HepG2 (cell line): Measurements from ENCODE around the gene VPS37B. TPM values are rescaled to one million over a fixed set of nuclear protein-coding genes. Genes with fewer than 3 reads are reported as not detected.
A peak's percentile ranks its signal among the peaks of the same experiment; 100 is the strongest.

ENCODE experiments used
- ATAC-seq: fragments of 200-7000 bp; cut with Tn5 transposase; 3 replicates; pipeline ENCODE4 v1.9.1; 2020; ENCODE audit warnings: mild to moderate bottlenecking, moderate library complexity
- BruUV-seq: library from RNA; stranded (reverse); fragments of 400-500 nt; replicated peaks from 2 replicates; lab custom pipeline; 2021; lab: Mats Ljungman, UMichigan
- CTCF ChIA-PET: fragments of 300-600 bp; formaldehyde crosslinking; extraction: SDS; loops from one replicate; lab custom pipeline; 2021; ENCODE audit warnings: low total read pairs, inconsistent platforms, low intra/inter-chr PET ratio; lab: Yijun Ruan, JAX
- POLR2A ChIA-PET: fragments of 350-600 bp; sonication (Branson Sonifier 250); formaldehyde crosslinking; loops from one replicate; lab custom pipeline; 2020; ENCODE audit warnings: antibody characterized with exemption, inconsistent platforms; lab: Yijun Ruan, JAX
- DNase-seq: peaks from one replicate; pipeline ENCODE4 v3.0.0-alpha.2; 2015; ENCODE audit warnings: low spot score
- FAIRE-seq: peaks from 3 replicates; lab custom pipeline; 2011; peaks lifted over from hg19 to GRCh38; lab: Jason Lieb, UNC
- H2AFZ ChIP-seq: one replicate; pipeline ENCODE4 v1.6.1; 2011; ENCODE audit warnings: low read length, inconsistent platforms
- H3K27ac ChIP-seq: fragments of 300-600 bp; 3 replicates; pipeline ENCODE4 v1.8.0; 2011; ENCODE audit warnings: mixed run types, mild to moderate bottlenecking, mixed read lengths, low read length, inconsistent platforms; ENCODE audit not compliant: insufficient read depth; ENCODE audit errors: extremely low read length
- H3K27me3 ChIP-seq, 2 experiments: fragments of 200-600 bp in 1 of 2; 2 replicates in 1 of 2; 3 replicates in 1 of 2; pipeline versions ENCODE4 v1.6.0 to v1.8.0; 2011; ENCODE audit warnings: low read length in 2 of 2, mild to moderate bottlenecking in 2 of 2, moderate library complexity in 2 of 2, inconsistent platforms in 1 of 2; ENCODE audit not compliant: insufficient read depth in 2 of 2, control insufficient read depth in 1 of 2
- H3K36me3 ChIP-seq, 2 experiments: fragments of 200-600 bp in 1 of 2; replicated peaks in 1 of 2; 2 replicates in 1 of 2; 3 replicates in 1 of 2; pipeline versions ENCODE4 v1.5.1 to v1.8.0; 2011; ENCODE audit warnings: low read length in 2 of 2, inconsistent platforms in 1 of 2; ENCODE audit not compliant: insufficient read depth in 2 of 2, control insufficient read depth in 1 of 2
- H3K4me1 ChIP-seq: 2 replicates; pipeline ENCODE4 v1.5.1; 2012; ENCODE audit warnings: low read length, inconsistent platforms; ENCODE audit not compliant: insufficient read depth
- H3K4me2 ChIP-seq: 2 replicates; pipeline ENCODE4 v1.6.0; 2011; ENCODE audit warnings: low read depth, low read length, inconsistent platforms
- H3K4me3 ChIP-seq, 3 experiments: fragments of 200-600 bp in 1 of 3; sonication (generic), shearing (Covaris generic) in 1 of 3; replicated peaks in 1 of 3; 2 replicates each; pipeline ENCODE4 v1.5.1; 2011 to 2016; ENCODE audit warnings: low read length in 3 of 3, inconsistent platforms in 2 of 3, low read depth in 2 of 3, mild to moderate bottlenecking in 2 of 3, control low read depth in 1 of 3, mixed read lengths in 1 of 3; ENCODE audit not compliant: insufficient read depth in 1 of 3
- H3K79me2 ChIP-seq: one replicate; pipeline ENCODE4 v1.6.1; 2011; ENCODE audit warnings: low read length, inconsistent platforms; ENCODE audit not compliant: insufficient read depth
- H3K9ac ChIP-seq: 2 replicates; pipeline ENCODE4 v1.6.0; 2011; ENCODE audit warnings: mild to moderate bottlenecking, low read depth, low read length, inconsistent platforms; ENCODE audit not compliant: insufficient read depth
- H3K9me3 ChIP-seq: 2 replicates; pipeline ENCODE4 v1.5.1; 2012; ENCODE audit warnings: mild to moderate bottlenecking, low read length
- H4K20me1 ChIP-seq: 2 replicates; pipeline ENCODE4 v1.6.0; 2011; ENCODE audit warnings: inconsistent platforms, mild to moderate bottlenecking, low read length, moderate library complexity; ENCODE audit not compliant: insufficient read depth
- ZBTB33 ChIP-seq: sonication (generic); formaldehyde crosslinking; IDR thresholded peaks from 2 replicates; pipeline ENCODE4 v1.4.0; 2020; ENCODE audit warnings: missing genetic modification reagents
- ZNF280D ChIP-seq: sonication (generic); formaldehyde crosslinking; IDR thresholded peaks from 2 replicates; pipeline ENCODE4 v1.5.1; 2020; ENCODE audit warnings: mild to moderate bottlenecking, missing genetic modification reagents
- ZNF639 ChIP-seq: conservative IDR thresholded peaks from 2 replicates; pipeline ENCODE4 v1.6.1; 2018; ENCODE audit warnings: missing genetic modification reagents
- ZNF850 ChIP-seq: sonication (generic); formaldehyde crosslinking; conservative IDR thresholded peaks from 2 replicates; pipeline ENCODE4 v1.9.0; 2021; ENCODE audit warnings: mild to moderate bottlenecking, missing genetic modification reagents
- WGBS: methylation state at CpG from one replicate; pipeline ENCODE4 v1.1.6; 2017; ENCODE audit warnings: low lambda C conversion rate; 5-methylcytosine and 5-hydroxymethylcytosine counted together
- in situ Hi-C: cut with HindIII; loops from 2 replicates; pipeline ENCODE4 v1.10.0; 2017; ENCODE audit warnings: low pct_unique_long_range_greater_than_20kb; ENCODE audit not compliant: extremely low pct_ligation_motif_present
- intact Hi-C: fragments of 100-400 bp; cut with micrococcal nuclease; formaldehyde crosslinking; loops from one replicate; pipeline ENCODE4 v1.10.0; 2022; ENCODE audit not compliant: unreplicated experiment
- polyA plus RNA-seq, 8 experiments: library from polyadenylated mRNA; depleted of rRNA in 3 of 8; stranded (reverse) in 7 of 8; unstranded in 1 of 8; fragments of >200 nt; fragmentation: Illumina TruSeq in 4 of 8; extraction: Trizol in 4 of 8; gene quantifications; 2 replicates each; pipeline versions ENCODE4 v1.2.1 to v1.2.3, GENCODE V29; 2011 to 2016; ENCODE audit warnings: low read depth in 4 of 8, missing spikeins in 1 of 8, mixed read lengths in 1 of 8; ENCODE audit not compliant: insufficient read depth in 1 of 8
- total RNA-seq, 5 experiments: library from RNA; depleted of rRNA; stranded (reverse); fragments of >200 nt; fragmentation: Illumina TruSeq; extraction: Trizol; gene quantifications; 2 replicates each; pipeline ENCODE4 v1.2.3, GENCODE V29; 2016; ENCODE audit warnings: low read depth in 1 of 5
- TF ChIP-seq, protein P1 (sequence below): sonication (generic); formaldehyde crosslinking; conservative IDR thresholded peaks from 2 replicates; pipeline ENCODE4 v1.4.0; 2020; ENCODE audit warnings: missing genetic modification reagents

Gene VPS37B
- total and polyA plus RNA-seq, 2 of the 13 experiments (the other 11 are each of a cell fraction or from before 2014, with no cell fraction given): 4.6 to 5.3 TPM

DNA sequence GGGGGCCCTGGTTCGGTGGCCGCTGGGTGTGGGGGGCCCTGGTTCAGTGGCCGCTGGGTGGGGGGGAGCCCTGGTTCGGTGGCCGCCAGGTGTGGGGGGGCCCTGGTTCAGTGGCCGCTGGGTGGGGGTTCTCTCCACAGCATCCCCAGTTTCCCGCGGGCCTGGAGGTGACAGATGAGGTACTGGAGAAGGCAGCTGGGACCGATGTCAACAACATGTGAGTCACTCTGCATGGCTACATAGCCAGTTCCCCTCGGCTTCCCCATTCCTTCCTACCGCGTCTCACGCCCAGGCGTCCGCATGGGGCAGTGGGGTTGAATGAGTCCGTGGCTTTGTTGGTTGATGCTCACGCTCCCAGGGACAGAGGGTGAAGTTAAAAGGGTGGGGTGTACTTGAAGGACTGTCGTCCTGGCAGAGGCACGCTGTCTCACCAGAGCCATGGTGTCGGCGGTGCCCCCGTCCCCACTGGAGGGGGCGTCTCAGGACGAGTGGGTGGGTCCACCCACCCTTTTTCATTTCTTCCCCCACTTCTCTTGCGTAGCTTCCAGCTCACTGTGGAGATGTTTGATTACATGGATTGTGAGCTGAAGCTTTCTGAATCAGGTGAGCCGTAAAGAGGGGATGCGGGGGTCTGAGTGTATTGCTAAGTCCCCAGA, 45.1 kb downstream of the VPS37B start:
- Histone ChIP-seq H3K4me3 (no peak overlapping the region), H3K4me2 (no peak overlapping the region), H3K9ac (no peak overlapping the region), H3K36me3 (peaks cover 0 to 9% of the 10 kb centered on the region in 2 experiments; a peak in 1 of 5 replicates), H3K27me3 (no peaks in the 10 kb centered on the region), H2AFZ (no peak overlapping the region), H3K9me3 (no peaks in the 10 kb centered on the region), H3K27ac (no peak overlapping the region), H4K20me1 (no peaks in the 10 kb centered on the region), H3K79me2 (peaks cover 3% of the 10 kb centered on the region), H3K4me1 (no peaks in the 10 kb centered on the region)
- no TSS peak for BruUV-seq
- POLR2A ChIA-PET: no interaction called here
- FAIRE-seq: no peak
- intact Hi-C loops (no loop called here), in situ Hi-C loops (loop anchor here (25.0 kb wide), 1 partner anchor 386 kb away; the partner anchor contains the start of genes MPHOSPH9 and MTRFR)
- WGBS: 94% methylated on average over 18 of the region's 27 CpGs
- ATAC-seq: no peak
- no peak for DNase-seq
- TF ChIP-seq ZNF850 (CRISPR knock-in tag) (no peak), ZNF639 (CRISPR knock-in tag) (no peak), ZNF280D (no peak), ZBTB33 (CRISPR knock-in tag) (peak; percentile 63; the same call in 1 of the 2 replicates)
- TF ChIP-seq, protein P1, sequence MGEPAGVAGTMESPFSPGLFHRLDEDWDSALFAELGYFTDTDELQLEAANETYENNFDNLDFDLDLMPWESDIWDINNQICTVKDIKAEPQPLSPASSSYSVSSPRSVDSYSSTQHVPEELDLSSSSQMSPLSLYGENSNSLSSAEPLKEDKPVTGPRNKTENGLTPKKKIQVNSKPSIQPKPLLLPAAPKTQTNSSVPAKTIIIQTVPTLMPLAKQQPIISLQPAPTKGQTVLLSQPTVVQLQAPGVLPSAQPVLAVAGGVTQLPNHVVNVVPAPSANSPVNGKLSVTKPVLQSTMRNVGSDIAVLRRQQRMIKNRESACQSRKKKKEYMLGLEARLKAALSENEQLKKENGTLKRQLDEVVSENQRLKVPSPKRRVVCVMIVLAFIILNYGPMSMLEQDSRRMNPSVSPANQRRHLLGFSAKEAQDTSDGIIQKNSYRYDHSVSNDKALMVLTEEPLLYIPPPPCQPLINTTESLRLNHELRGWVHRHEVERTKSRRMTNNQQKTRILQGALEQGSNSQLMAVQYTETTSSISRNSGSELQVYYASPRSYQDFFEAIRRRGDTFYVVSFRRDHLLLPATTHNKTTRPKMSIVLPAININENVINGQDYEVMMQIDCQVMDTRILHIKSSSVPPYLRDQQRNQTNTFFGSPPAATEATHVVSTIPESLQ: no peak
- CTCF ChIA-PET: no interaction called here
